SK-N-SH treated with all-trans-retinoic acid at 6 μM for 48 hours (cell line): ENCODE data around the gene ANK2.

Experiments
- ATAC-seq: fragments of 200-7000 bp; cut with Tn5 transposase; 3 replicates; pipeline ENCODE4 v1.9.1; 2020; ENCODE audit warnings: mild to moderate bottlenecking, moderate library complexity
- ARNTL ChIP-seq: fragments of 450-650 bp; formaldehyde crosslinking; IDR thresholded peaks from 2 replicates; pipeline ENCODE4 v1.5.0; 2020; ENCODE audit warnings: low read depth, mild to moderate bottlenecking, moderate library complexity, borderline replicate concordance
- BACH2 ChIP-seq: fragments of 250-450 bp; sonication (Bioruptor Pico); IDR thresholded peaks from 2 replicates; pipeline ENCODE4 v1.9.0; 2021; ENCODE audit warnings: mild to moderate bottlenecking, borderline replicate concordance
- CREB5 ChIP-seq: fragments of 250-450 bp; sonication (Bioruptor Pico); IDR thresholded peaks from 2 replicates; pipeline ENCODE4 v1.5.1; 2020; ENCODE audit warnings: low read depth, mild to moderate bottlenecking, moderate library complexity
- CSDC2 ChIP-seq: fragments of 250-450 bp; sonication (Bioruptor Pico); IDR thresholded peaks from 2 replicates; pipeline ENCODE4 v1.5.0; 2020; ENCODE audit warnings: mild to moderate bottlenecking, moderate library complexity
- CSRNP3 ChIP-seq: fragments of 250-450 bp; sonication (Bioruptor Pico); IDR thresholded peaks from 2 replicates; pipeline ENCODE4 v1.5.1; 2021; ENCODE audit warnings: mild to moderate bottlenecking, moderate library complexity
- ESRRG ChIP-seq: fragments of 250-450 bp; sonication (Bioruptor Pico); IDR thresholded peaks from 2 replicates; pipeline ENCODE4 v1.6.1; 2021; ENCODE audit warnings: mild to moderate bottlenecking
- GLIS3 ChIP-seq: fragments of 250-450 bp; sonication (Bioruptor Pico); IDR thresholded peaks from 2 replicates; pipeline ENCODE4 v1.5.0; 2020; ENCODE audit warnings: mild to moderate bottlenecking, moderate library complexity
- ISL1 ChIP-seq: fragments of 250-450 bp; sonication (Bioruptor Pico); IDR thresholded peaks from 2 replicates; pipeline ENCODE4 v2.1.2; 2022; ENCODE audit warnings: mild to moderate bottlenecking, moderate library complexity
- PATZ1 ChIP-seq: fragments of 250-450 bp; sonication (Bioruptor Pico); IDR thresholded peaks from 2 replicates; pipeline ENCODE4 v1.8.0; 2020; ENCODE audit warnings: mild to moderate bottlenecking, moderate library complexity, borderline replicate concordance
- POU6F1 ChIP-seq: fragments of 250-450 bp; sonication (Bioruptor Pico); IDR thresholded peaks from 2 replicates; pipeline ENCODE4 v1.8.0; 2021; ENCODE audit warnings: low read depth, mild to moderate bottlenecking, moderate library complexity, borderline replicate concordance
- PPARA ChIP-seq: fragments of 250-450 bp; sonication (Bioruptor Pico); IDR thresholded peaks from 2 replicates; pipeline ENCODE4 v1.5.0; 2020; ENCODE audit warnings: mild to moderate bottlenecking, borderline replicate concordance
- RARB ChIP-seq: fragments of 250-450 bp; sonication (Bioruptor Pico); IDR thresholded peaks from 2 replicates; pipeline ENCODE4 v1.8.0; 2021; ENCODE audit warnings: mild to moderate bottlenecking, moderate library complexity
- SNAI2 ChIP-seq: fragments of 250-450 bp; sonication (Bioruptor Pico); IDR thresholded peaks from 2 replicates; pipeline ENCODE4 v1.5.0; 2020; ENCODE audit warnings: mild to moderate bottlenecking, moderate library complexity
- TCF4 ChIP-seq: fragments of 250-450 bp; sonication (Bioruptor Pico); IDR thresholded peaks from 2 replicates; pipeline ENCODE4 v1.8.0; 2021; ENCODE audit warnings: mild to moderate bottlenecking, moderate library complexity, borderline replicate concordance
- TOX ChIP-seq: fragments of 250-450 bp; sonication (Bioruptor Pico); IDR thresholded peaks from 2 replicates; pipeline ENCODE4 v1.8.0; 2021; ENCODE audit warnings: mild to moderate bottlenecking, moderate library complexity, borderline replicate concordance
- TSHZ2 ChIP-seq: fragments of 250-450 bp; sonication (Bioruptor Pico); IDR thresholded peaks from 2 replicates; pipeline ENCODE4 v1.5.0; 2020; ENCODE audit warnings: mild to moderate bottlenecking, moderate library complexity
- ZC3H10 ChIP-seq: fragments of 250-450 bp; sonication (Bioruptor Pico); IDR thresholded peaks from 2 replicates; pipeline ENCODE4 v1.5.1; 2021; ENCODE audit warnings: mild to moderate bottlenecking, moderate library complexity
- ZFP3 ChIP-seq: fragments of 250-450 bp; sonication (Bioruptor Pico); IDR thresholded peaks from 2 replicates; pipeline ENCODE4 v1.5.0; 2020; ENCODE audit warnings: mild to moderate bottlenecking, moderate library complexity
- ZFP30 ChIP-seq: fragments of 450-650 bp; formaldehyde crosslinking; IDR thresholded peaks from 2 replicates; pipeline ENCODE4 v1.5.0; 2022; ENCODE audit warnings: mild to moderate bottlenecking, moderate library complexity
- ZNF565 ChIP-seq: fragments of 450-650 bp; formaldehyde crosslinking; conservative IDR thresholded peaks from 2 replicates; pipeline ENCODE4 v1.5.0; 2020; ENCODE audit warnings: low read depth, mild to moderate bottlenecking, moderate library complexity
- ZNF8 ChIP-seq: fragments of 450-650 bp; formaldehyde crosslinking; IDR thresholded peaks from 2 replicates; pipeline ENCODE4 v1.5.0; 2020; ENCODE audit warnings: mild to moderate bottlenecking, moderate library complexity

Gene ANK2

GRCh38 chr4:113013751-113014150 lies 35.7 kb upstream of the ANK2 start:
- no peak for ATAC-seq
- no peak for TF ChIP-seq CSDC2 (CRISPR knock-in tag)
- 0 out of 2 replicates have a peak, but pooled peaks have one; percentile 21 for TF ChIP-seq ISL1 (CRISPR knock-in tag)

- no peak for ATAC-seq
- TF ChIP-seq CSDC2 (CRISPR knock-in tag) (no peak), PATZ1 (CRISPR knock-in tag) (no peak), ZC3H10 (CRISPR knock-in tag) (no peak), ZNF565 (CRISPR knock-in tag) (no peak), ZFP3 (no peak), TCF4 (no peak), ISL1 (CRISPR knock-in tag) (no peak), ESRRG (CRISPR knock-in tag) (no peak), ZFP30 (CRISPR knock-in tag) (no peak), SNAI2 (CRISPR knock-in tag) (no peak), ZNF8 (CRISPR knock-in tag) (no peak), GLIS3 (CRISPR knock-in tag) (no peak), POU6F1 (CRISPR knock-in tag) (no peak), CREB5 (CRISPR knock-in tag) (no peak), ARNTL (CRISPR knock-in tag) (no peak), TSHZ2 (no peak), CSRNP3 (CRISPR knock-in tag) (no peak)
Measured at GRCh38 chr4:113016377-113016776, 33.1 kb upstream of the ANK2 start.

- TF ChIP-seq CSDC2 (CRISPR knock-in tag) = no peak
- TF ChIP-seq TOX (CRISPR knock-in tag) = no peak
- TF ChIP-seq RARB (CRISPR knock-in tag) = no peak
- no peak for TF ChIP-seq CREB5 (CRISPR knock-in tag)
- no peak for TF ChIP-seq BACH2
- TF ChIP-seq ZNF565 (CRISPR knock-in tag) = no peak
- no peak for TF ChIP-seq ISL1 (CRISPR knock-in tag)
- no peak for TF ChIP-seq ZFP3
- no peak for TF ChIP-seq ESRRG (CRISPR knock-in tag)
- TF ChIP-seq ARNTL (CRISPR knock-in tag) = no peak
- TF ChIP-seq TCF4 = no peak
- no peak for TF ChIP-seq POU6F1 (CRISPR knock-in tag)
- TF ChIP-seq PPARA (CRISPR knock-in tag) = no peak
- TF ChIP-seq PATZ1 (CRISPR knock-in tag) = no peak
- TF ChIP-seq GLIS3 (CRISPR knock-in tag) = no peak
- TF ChIP-seq, all 23 proteins: peak for 0
- ATAC-seq = peak; percentile 50; the same call in 2 of the 3 replicates
Measured at GRCh38 chr4:113020966-113021365, 28.5 kb upstream of the ANK2 start.
